WTC11 (cell line): ENCODE measurements around the gene AADACL3. TPM values are rescaled to one million over a fixed set of nuclear protein-coding genes. Genes with fewer than 3 reads are reported as not detected.
"Not testable (repeated sequence)": the region's sequence is repeated elsewhere in the genome, so short reads cannot be mapped to it uniquely, and the experiment has no call there.

Source experiments
- ATAC-seq: fragments of 200-7000 bp; cut with Tn5 transposase; 2 replicates; pipeline ENCODE4 v1.10.0; 2021; ENCODE audit warnings: mild to moderate bottlenecking, moderate library complexity
- CTCF ChIA-PET: fragments of 300-600 bp; sonication (Branson Sonifier 250); formaldehyde crosslinking; loops from one replicate; lab custom pipeline; 2021; ENCODE audit warnings: antibody characterized with exemption; lab: Charles Lee
- POLR2A ChIA-PET: fragments of 350-600 bp; sonication (Branson Sonifier 250); formaldehyde crosslinking; loops from one replicate; lab custom pipeline; 2021; ENCODE audit warnings: antibody characterized with exemption; lab: Charles Lee
- DNase-seq: peaks from one replicate; pipeline ENCODE4 v3.0.0; 2021; ENCODE audit warnings: low spot score
- H3K27ac Mint-ChIP-seq: 2 replicates; pipeline ENCODE4 v1.8.0; 2021; ENCODE audit warnings: mixed read lengths
- H3K27me3 Mint-ChIP-seq: 2 replicates; pipeline ENCODE4 v1.8.0; 2021; ENCODE audit warnings: low read depth, mild to moderate bottlenecking, moderate library complexity, mixed read lengths
- H3K36me3 Mint-ChIP-seq: 2 replicates; pipeline ENCODE4 v1.8.0; 2021; ENCODE audit warnings: mixed read lengths
- H3K4me1 Mint-ChIP-seq: 2 replicates; pipeline ENCODE4 v1.8.0; 2022; ENCODE audit warnings: mixed read lengths
- H3K4me3 Mint-ChIP-seq: 2 replicates; pipeline ENCODE4 v1.8.0; 2021; ENCODE audit warnings: mild to moderate bottlenecking, moderate library complexity, mixed read lengths
- H3K9me3 Mint-ChIP-seq: 2 replicates; pipeline ENCODE4 v1.8.0; 2021; ENCODE audit warnings: mixed read lengths
- CBFB ChIP-seq: sonication (generic); formaldehyde crosslinking; IDR thresholded peaks from 2 replicates; pipeline ENCODE4 v1.8.1; 2022; ENCODE audit warnings: mild to moderate bottlenecking, low read depth, missing genetic modification reagents
- ETV6 ChIP-seq: sonication (generic); formaldehyde crosslinking; IDR thresholded peaks from 2 replicates; pipeline ENCODE4 v1.8.1; 2022; ENCODE audit warnings: mild to moderate bottlenecking, missing genetic modification reagents
- FOXP1 ChIP-seq: sonication (generic); formaldehyde crosslinking; IDR thresholded peaks from 2 replicates; pipeline ENCODE4 v1.8.0; 2022; ENCODE audit warnings: missing genetic modification reagents, mild to moderate bottlenecking, moderate library complexity, borderline replicate concordance
- IRF2 ChIP-seq: sonication (generic); formaldehyde crosslinking; IDR thresholded peaks from 2 replicates; pipeline ENCODE4 v1.8.0; 2022; ENCODE audit warnings: low read depth, missing genetic modification reagents, borderline replicate concordance
- JAZF1 ChIP-seq: fragments of 250-450 bp; sonication (Bioruptor Pico); IDR thresholded peaks from 2 replicates; pipeline ENCODE4 v1.9.0; 2021; ENCODE audit warnings: moderate library complexity, mild to moderate bottlenecking, inconsistent platforms
- KAT7 ChIP-seq: sonication (generic); formaldehyde crosslinking; IDR thresholded peaks from 2 replicates; pipeline ENCODE4 v1.8.1; 2023; ENCODE audit warnings: missing genetic modification reagents, mild to moderate bottlenecking, borderline replicate concordance
- NR1H2 ChIP-seq: sonication (generic); formaldehyde crosslinking; IDR thresholded peaks from 2 replicates; pipeline ENCODE4 v1.9.0; 2021; ENCODE audit warnings: mild to moderate bottlenecking, moderate library complexity, missing genetic modification reagents
- RORB ChIP-seq: fragments of 250-450 bp; sonication (Bioruptor Pico); IDR thresholded peaks from 2 replicates; pipeline ENCODE4 v1.9.0; 2021; ENCODE audit warnings: mild to moderate bottlenecking
- SMAD4 ChIP-seq: sonication (generic); formaldehyde crosslinking; IDR thresholded peaks from 2 replicates; pipeline ENCODE4 v1.8.0; 2022; ENCODE audit warnings: mild to moderate bottlenecking, missing genetic modification reagents
- SOX15 ChIP-seq: fragments of 250-450 bp; sonication (Bioruptor Pico); IDR thresholded peaks from 2 replicates; pipeline ENCODE4 v1.9.0; 2021; ENCODE audit warnings: mild to moderate bottlenecking
- TEAD4 ChIP-seq: sonication (generic); formaldehyde crosslinking; IDR thresholded peaks from 2 replicates; pipeline ENCODE4 v1.8.0; 2022; ENCODE audit warnings: mild to moderate bottlenecking, missing genetic modification reagents
- ZBTB21 ChIP-seq: sonication (generic); formaldehyde crosslinking; IDR thresholded peaks from 2 replicates; pipeline ENCODE4 v1.8.1; 2023; ENCODE audit warnings: mild to moderate bottlenecking, missing genetic modification reagents, borderline replicate concordance
- ZNF121 ChIP-seq: sonication (generic); formaldehyde crosslinking; IDR thresholded peaks from 2 replicates; pipeline ENCODE4 v1.8.0; 2023; ENCODE audit warnings: missing genetic modification reagents
- ZNF232 ChIP-seq: sonication (generic); formaldehyde crosslinking; IDR thresholded peaks from 2 replicates; pipeline ENCODE4 v1.8.0; 2022; ENCODE audit warnings: mild to moderate bottlenecking, missing genetic modification reagents
- ZNF263 ChIP-seq: sonication (generic); formaldehyde crosslinking; IDR thresholded peaks from 2 replicates; pipeline ENCODE4 v1.8.1; 2022; ENCODE audit warnings: low read depth, mild to moderate bottlenecking, moderate library complexity, missing genetic modification reagents
- ZNF416 ChIP-seq: fragments of 250-450 bp; sonication (Bioruptor Pico); IDR thresholded peaks from 2 replicates; pipeline ENCODE4 v1.9.0; 2021; ENCODE audit warnings: mild to moderate bottlenecking, inconsistent platforms
- ZNF423 ChIP-seq: fragments of 250-450 bp; sonication (Bioruptor Pico); IDR thresholded peaks from 2 replicates; pipeline ENCODE4 v2.1.2; 2022; ENCODE audit warnings: mild to moderate bottlenecking, moderate library complexity
- total RNA-seq: library from RNA; stranded (reverse); gene quantifications from 3 replicates; pipeline ENCODE4 v1.2.3, GENCODE V29; 2021
- TF ChIP-seq, protein P1 (sequence below): fragments of 250-450 bp; sonication (Bioruptor Pico); IDR thresholded peaks from 2 replicates; pipeline ENCODE4 v1.9.0; 2021; ENCODE audit warnings: mild to moderate bottlenecking
- TF ChIP-seq, protein P2 (sequence below): sonication (generic); formaldehyde crosslinking; IDR thresholded peaks from 2 replicates; pipeline ENCODE4 v1.8.0; 2023; ENCODE audit warnings: missing genetic modification reagents
- TF ChIP-seq, protein P3 (sequence below): fragments of 250-450 bp; sonication (Bioruptor Pico); IDR thresholded peaks from 2 replicates; pipeline ENCODE4 v1.9.0; 2021; ENCODE audit warnings: moderate library complexity, mild to moderate bottlenecking, inconsistent platforms, borderline replicate concordance
- TF ChIP-seq, protein P4 (sequence below): fragments of 250-450 bp; sonication (Bioruptor Pico); IDR thresholded peaks from 2 replicates; pipeline ENCODE4 v2.1.2; 2022; ENCODE audit warnings: mild to moderate bottlenecking, moderate library complexity
- TF ChIP-seq, protein P5 (sequence below): sonication (generic); formaldehyde crosslinking; IDR thresholded peaks from 2 replicates; pipeline ENCODE4 v1.8.0; 2022; ENCODE audit warnings: mild to moderate bottlenecking, missing genetic modification reagents
- TF ChIP-seq, protein P6 (sequence below): sonication (generic); formaldehyde crosslinking; IDR thresholded peaks from 2 replicates; pipeline ENCODE4 v1.8.0; 2023; ENCODE audit warnings: missing genetic modification reagents, mild to moderate bottlenecking, borderline replicate concordance

Gene AADACL3
- total RNA-seq, 1 experiment from 2014 or later: 0.77 TPM

DNA sequence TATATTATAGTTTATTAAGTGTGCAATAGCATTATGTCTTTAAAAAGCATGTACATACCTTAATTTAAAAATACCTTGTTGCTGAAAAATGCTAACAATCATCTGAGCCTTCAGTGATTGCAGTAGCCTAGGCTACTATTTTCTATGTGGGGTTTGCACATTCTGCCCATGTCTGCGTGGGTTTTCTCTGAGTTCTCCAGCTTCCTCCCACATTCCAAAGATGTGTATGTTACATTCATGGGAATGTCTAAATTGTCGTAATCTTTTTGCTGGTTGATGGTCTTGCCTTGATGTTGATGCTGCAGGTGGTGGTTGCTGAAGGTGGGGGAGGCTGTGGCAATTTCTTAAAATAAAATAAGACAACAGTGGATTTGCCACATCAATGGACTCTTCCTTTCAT is 12.5 kb downstream of the AADACL3 start:
- ChIA-PET CTCF (no interaction called here), POLR2A (no interaction called here)
- H3K27me3 Mint-ChIP-seq: peaks cover 22% of the 10 kb centered on the region
- no peak overlapping the region for H3K4me3 Mint-ChIP-seq
- ATAC-seq: no peak
- H3K4me1 Mint-ChIP-seq: no peaks in the 10 kb centered on the region
- peaks cover 52% of the 10 kb centered on the region for H3K9me3 Mint-ChIP-seq
- TF ChIP-seq, protein P1, sequence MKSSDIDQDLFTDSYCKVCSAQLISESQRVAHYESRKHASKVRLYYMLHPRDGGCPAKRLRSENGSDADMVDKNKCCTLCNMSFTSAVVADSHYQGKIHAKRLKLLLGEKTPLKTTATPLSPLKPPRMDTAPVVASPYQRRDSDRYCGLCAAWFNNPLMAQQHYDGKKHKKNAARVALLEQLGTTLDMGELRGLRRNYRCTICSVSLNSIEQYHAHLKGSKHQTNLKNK: no peak
- TF ChIP-seq FOXP1 (CRISPR knock-in tag): no peak
- TF ChIP-seq, protein P2, sequence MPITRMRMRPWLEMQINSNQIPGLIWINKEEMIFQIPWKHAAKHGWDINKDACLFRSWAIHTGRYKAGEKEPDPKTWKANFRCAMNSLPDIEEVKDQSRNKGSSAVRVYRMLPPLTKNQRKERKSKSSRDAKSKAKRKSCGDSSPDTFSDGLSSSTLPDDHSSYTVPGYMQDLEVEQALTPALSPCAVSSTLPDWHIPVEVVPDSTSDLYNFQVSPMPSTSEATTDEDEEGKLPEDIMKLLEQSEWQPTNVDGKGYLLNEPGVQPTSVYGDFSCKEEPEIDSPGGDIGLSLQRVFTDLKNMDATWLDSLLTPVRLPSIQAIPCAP (CRISPR knock-in tag): no peak
- TF ChIP-seq, protein P3, sequence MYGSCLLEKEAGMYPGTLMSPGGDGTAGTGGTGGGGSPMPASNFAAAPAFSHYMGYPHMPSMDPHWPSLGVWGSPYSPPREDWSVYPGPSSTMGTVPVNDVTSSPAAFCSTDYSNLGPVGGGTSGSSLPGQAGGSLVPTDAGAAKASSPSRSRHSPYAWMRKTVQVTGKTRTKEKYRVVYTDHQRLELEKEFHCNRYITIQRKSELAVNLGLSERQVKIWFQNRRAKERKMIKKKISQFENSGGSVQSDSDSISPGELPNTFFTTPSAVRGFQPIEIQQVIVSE (CRISPR knock-in tag): no peak
- TF ChIP-seq ZNF263 (CRISPR knock-in tag): no peak
- TF ChIP-seq, protein P4, sequence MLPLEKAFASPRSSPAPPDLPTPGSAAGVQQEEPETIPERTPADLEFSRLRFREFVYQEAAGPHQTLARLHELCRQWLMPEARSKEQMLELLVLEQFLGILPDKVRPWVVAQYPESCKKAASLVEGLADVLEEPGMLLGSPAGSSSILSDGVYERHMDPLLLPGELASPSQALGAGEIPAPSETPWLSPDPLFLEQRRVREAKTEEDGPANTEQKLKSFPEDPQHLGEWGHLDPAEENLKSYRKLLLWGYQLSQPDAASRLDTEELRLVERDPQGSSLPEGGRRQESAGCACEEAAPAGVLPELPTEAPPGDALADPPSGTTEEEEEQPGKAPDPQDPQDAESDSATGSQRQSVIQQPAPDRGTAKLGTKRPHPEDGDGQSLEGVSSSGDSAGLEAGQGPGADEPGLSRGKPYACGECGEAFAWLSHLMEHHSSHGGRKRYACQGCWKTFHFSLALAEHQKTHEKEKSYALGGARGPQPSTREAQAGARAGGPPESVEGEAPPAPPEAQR (CRISPR knock-in tag): no peak
- no peak for TF ChIP-seq ZNF423 (CRISPR knock-in tag)
- no peak for TF ChIP-seq CBFB
- TF ChIP-seq ZBTB21 (CRISPR knock-in tag): no peak
- no peak for TF ChIP-seq RORB (CRISPR knock-in tag)
- no peak for TF ChIP-seq ZNF232 (CRISPR knock-in tag)
- no peak for TF ChIP-seq NR1H2
- H3K36me3 Mint-ChIP-seq: peaks cover 22% of the 10 kb centered on the region
- no peak overlapping the region for H3K27ac Mint-ChIP-seq
- no peak for DNase-seq

DNA sequence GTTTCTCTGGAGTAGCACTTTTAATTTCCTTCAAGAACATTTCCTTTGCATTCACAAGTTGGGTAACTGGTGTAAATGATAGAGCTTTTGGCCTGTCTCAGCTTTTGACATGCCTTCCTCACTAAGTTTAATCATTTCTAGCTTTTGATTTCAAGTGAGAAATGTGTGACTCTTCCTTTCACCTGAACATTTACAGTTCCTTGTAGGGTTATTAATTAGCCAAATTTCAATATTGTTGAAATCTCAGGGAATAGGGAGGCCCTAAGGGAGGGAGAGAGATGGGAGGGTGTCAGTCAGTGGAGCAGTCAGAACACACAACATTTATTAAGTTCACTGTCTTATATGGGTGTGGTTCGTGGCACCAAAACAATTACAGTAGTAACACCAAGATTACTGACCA is 14.2 kb downstream of the AADACL3 start:
- no peak overlapping the region for H3K27ac Mint-ChIP-seq
- H3K27me3 Mint-ChIP-seq: peaks cover 18% of the 10 kb centered on the region
- no peak overlapping the region for H3K4me3 Mint-ChIP-seq
- DNase-seq: no peak
- ChIA-PET POLR2A (interaction anchor here (1.1 kb wide), 1 partner anchor 21 kb away, joined by 3 read pairs; no protein-coding TSS in a partner anchor), CTCF (no interaction called here)
- H3K9me3 Mint-ChIP-seq: peaks cover 52% of the 10 kb centered on the region
- peaks cover 22% of the 10 kb centered on the region for H3K36me3 Mint-ChIP-seq
- peaks cover 10% of the 10 kb centered on the region for H3K4me1 Mint-ChIP-seq
- no peak for ATAC-seq
- TF ChIP-seq KAT7 (CRISPR knock-in tag): no peak
- no peak for TF ChIP-seq JAZF1 (CRISPR knock-in tag)
- TF ChIP-seq NR1H2: no peak
- TF ChIP-seq ZNF121 (CRISPR knock-in tag): no peak
- TF ChIP-seq TEAD4: no peak
- no peak for TF ChIP-seq ZNF416 (CRISPR knock-in tag)
- TF ChIP-seq IRF2 (CRISPR knock-in tag): no peak
- TF ChIP-seq SMAD4 (CRISPR knock-in tag): no peak
- TF ChIP-seq SOX15 (CRISPR knock-in tag): no peak
- no peak for TF ChIP-seq ZNF232 (CRISPR knock-in tag)
- TF ChIP-seq, protein P5, sequence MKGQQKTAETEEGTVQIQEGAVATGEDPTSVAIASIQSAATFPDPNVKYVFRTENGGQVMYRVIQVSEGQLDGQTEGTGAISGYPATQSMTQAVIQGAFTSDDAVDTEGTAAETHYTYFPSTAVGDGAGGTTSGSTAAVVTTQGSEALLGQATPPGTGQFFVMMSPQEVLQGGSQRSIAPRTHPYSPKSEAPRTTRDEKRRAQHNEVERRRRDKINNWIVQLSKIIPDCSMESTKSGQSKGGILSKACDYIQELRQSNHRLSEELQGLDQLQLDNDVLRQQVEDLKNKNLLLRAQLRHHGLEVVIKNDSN (CRISPR knock-in tag): no peak
- TF ChIP-seq, protein P6, sequence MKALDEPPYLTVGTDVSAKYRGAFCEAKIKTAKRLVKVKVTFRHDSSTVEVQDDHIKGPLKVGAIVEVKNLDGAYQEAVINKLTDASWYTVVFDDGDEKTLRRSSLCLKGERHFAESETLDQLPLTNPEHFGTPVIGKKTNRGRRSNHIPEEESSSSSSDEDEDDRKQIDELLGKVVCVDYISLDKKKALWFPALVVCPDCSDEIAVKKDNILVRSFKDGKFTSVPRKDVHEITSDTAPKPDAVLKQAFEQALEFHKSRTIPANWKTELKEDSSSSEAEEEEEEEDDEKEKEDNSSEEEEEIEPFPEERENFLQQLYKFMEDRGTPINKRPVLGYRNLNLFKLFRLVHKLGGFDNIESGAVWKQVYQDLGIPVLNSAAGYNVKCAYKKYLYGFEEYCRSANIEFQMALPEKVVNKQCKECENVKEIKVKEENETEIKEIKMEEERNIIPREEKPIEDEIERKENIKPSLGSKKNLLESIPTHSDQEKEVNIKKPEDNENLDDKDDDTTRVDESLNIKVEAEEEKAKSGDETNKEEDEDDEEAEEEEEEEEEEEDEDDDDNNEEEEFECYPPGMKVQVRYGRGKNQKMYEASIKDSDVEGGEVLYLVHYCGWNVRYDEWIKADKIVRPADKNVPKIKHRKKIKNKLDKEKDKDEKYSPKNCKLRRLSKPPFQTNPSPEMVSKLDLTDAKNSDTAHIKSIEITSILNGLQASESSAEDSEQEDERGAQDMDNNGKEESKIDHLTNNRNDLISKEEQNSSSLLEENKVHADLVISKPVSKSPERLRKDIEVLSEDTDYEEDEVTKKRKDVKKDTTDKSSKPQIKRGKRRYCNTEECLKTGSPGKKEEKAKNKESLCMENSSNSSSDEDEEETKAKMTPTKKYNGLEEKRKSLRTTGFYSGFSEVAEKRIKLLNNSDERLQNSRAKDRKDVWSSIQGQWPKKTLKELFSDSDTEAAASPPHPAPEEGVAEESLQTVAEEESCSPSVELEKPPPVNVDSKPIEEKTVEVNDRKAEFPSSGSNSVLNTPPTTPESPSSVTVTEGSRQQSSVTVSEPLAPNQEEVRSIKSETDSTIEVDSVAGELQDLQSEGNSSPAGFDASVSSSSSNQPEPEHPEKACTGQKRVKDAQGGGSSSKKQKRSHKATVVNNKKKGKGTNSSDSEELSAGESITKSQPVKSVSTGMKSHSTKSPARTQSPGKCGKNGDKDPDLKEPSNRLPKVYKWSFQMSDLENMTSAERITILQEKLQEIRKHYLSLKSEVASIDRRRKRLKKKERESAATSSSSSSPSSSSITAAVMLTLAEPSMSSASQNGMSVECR (CRISPR knock-in tag): no peak
- no peak for TF ChIP-seq ETV6

DNA sequence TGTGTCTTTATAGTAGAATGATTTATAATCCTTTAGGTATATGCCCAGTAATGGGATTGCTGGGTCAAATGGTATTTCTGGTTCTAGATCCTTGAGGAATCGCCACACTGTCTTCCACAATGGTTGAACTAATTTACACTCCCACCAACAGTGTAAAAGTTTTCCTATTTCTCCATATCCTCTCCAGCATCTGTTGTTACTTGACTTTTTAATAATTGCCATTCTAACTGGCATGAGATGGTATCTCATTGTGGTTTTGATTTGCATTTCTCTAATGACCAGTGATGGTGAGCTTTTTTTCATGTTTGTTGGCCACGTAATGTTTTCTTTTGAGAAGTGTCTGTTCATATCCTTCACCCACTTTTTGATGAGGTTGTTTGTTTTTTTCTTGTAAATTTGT is 15.2 kb downstream of the AADACL3 start:
- H3K4me3 Mint-ChIP-seq, CTCF ChIA-PET, ATAC-seq, H3K27ac Mint-ChIP-seq, POLR2A ChIA-PET, DNase-seq, H3K4me1 Mint-ChIP-seq: not testable (repeated sequence)
- H3K36me3 Mint-ChIP-seq: peaks cover 22% of the 10 kb centered on the region
- H3K27me3 Mint-ChIP-seq: peaks cover 16% of the 10 kb centered on the region
- H3K9me3 Mint-ChIP-seq: peaks cover 52% of the 10 kb centered on the region
